A549 treated with CpdA at 1 μM for 4 hours (cell line): ENCODE results near the gene MRFAP1. TPM values are rescaled to one million over a fixed set of nuclear protein-coding genes. Genes with fewer than 3 reads are reported as not detected.

ENCODE experiments used
- total RNA-seq: library from RNA; stranded (reverse); fragments of 200-300 nt; extraction: Qiagen RNA extraction; gene quantifications from 5 replicates; pipeline ENCODE4 v1.2.3, GENCODE V29; 2022; ENCODE audit warnings: low read depth

MRFAP1 gene
- total RNA-seq = 237 to 261 TPM (median 251 TPM) in 5 replicates

GRCh38 chr4:6640292-6641163 lies at the start of gene MRFAP1:
MRFAP1 (plus strand) TSS chr4:6640685; CDS start chr4:6640863, 178 bp downstream.

Other genes starting within 250 kb of the MRFAP1 start
- gene PPP2R2C, start 168.1 kb upstream of the MRFAP1 start, total RNA-seq = 33.0 to 40.4 TPM (median 38.6 TPM) in 5 replicates
- gene MAN2B2, start 65.5 kb upstream of the MRFAP1 start, total RNA-seq = 8.6 to 9.8 TPM (median 9.7 TPM) in 5 replicates
- gene S100P, start 53.2 kb downstream of the MRFAP1 start, total RNA-seq = 17.7 to 70.6 TPM (median 57.8 TPM) in 5 replicates
- gene MRFAP1L1, start 69.2 kb downstream of the MRFAP1 start, total RNA-seq = 29.9 to 34.8 TPM (median 32.6 TPM) in 5 replicates
- gene BLOC1S4, start 75.5 kb downstream of the MRFAP1 start, total RNA-seq = 12.7 to 15.8 TPM (median 14.1 TPM) in 5 replicates
- gene KIAA0232, start 142.0 kb downstream of the MRFAP1 start, total RNA-seq = 5.3 to 9.6 TPM (median 8.2 TPM) in 5 replicates